NT2/D1 (cell line): ENCODE measurements around the gene KLHL29.

Experiments
- DNase-seq: peaks from one replicate; pipeline ENCODE4 v3.0.0-alpha.2; 2011; ENCODE audit warnings: low read depth, low spot score
- H3K27me3 ChIP-seq: 2 replicates; pipeline ENCODE4 v1.6.0; 2011; ENCODE audit warnings: mild to moderate bottlenecking; ENCODE audit not compliant: insufficient read length, insufficient read depth
- H3K36me3 ChIP-seq: 2 replicates; pipeline ENCODE4 v1.6.1; 2011; ENCODE audit warnings: mild to moderate bottlenecking, low read length, mixed read lengths; ENCODE audit not compliant: insufficient read depth, insufficient read length
- H3K4me1 ChIP-seq: 2 replicates; pipeline ENCODE4 v1.5.1; 2011; ENCODE audit not compliant: insufficient read depth, insufficient read length
- H3K4me3 ChIP-seq: 2 replicates; pipeline ENCODE4 v1.5.1; 2011; ENCODE audit warnings: low read depth; ENCODE audit not compliant: insufficient read length
- H3K9ac ChIP-seq: 2 replicates; pipeline ENCODE4 v1.6.0; 2011; ENCODE audit warnings: low read depth; ENCODE audit not compliant: insufficient read length
- H3K9me3 ChIP-seq: 2 replicates; pipeline ENCODE4 v1.5.1; 2011; ENCODE audit warnings: mild to moderate bottlenecking, low read length; ENCODE audit not compliant: insufficient read depth
- SUZ12 ChIP-seq: IDR thresholded peaks from 2 replicates; pipeline ENCODE4 v1.6.1; 2011; ENCODE audit not compliant: insufficient read length, insufficient read depth; ENCODE audit errors: extremely low read depth
- YY1 ChIP-seq: IDR thresholded peaks from 2 replicates; pipeline ENCODE4 v1.6.1; 2011; ENCODE audit not compliant: insufficient read length, insufficient read depth
- ZNF274 ChIP-seq: IDR thresholded peaks from 2 replicates; pipeline ENCODE4 v1.6.1; 2011; ENCODE audit warnings: mild to moderate bottlenecking, low read depth, low read length

The KLHL29 gene

DNA sequence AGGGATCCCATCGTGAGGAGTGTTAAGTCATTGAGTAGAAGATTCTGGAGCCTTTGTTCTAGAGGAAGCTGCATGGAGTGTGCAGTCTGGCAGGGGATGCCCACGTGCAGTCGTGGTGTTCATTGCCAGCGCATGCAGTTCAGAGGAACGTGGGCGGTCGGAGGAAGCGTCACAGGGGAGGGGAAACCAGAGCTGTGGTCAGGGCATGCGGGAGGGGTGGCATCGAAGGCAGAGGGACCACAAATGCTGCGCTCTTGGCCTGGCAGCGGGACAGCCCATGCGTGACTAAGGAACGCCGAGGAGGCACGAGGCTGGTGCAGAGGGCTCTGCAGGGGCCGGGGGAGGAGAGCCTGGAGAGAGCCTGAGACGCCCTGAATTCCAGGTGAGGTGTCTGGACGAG lies 141.1 kb downstream of the KLHL29 start:
- H3K36me3 ChIP-seq, result no peaks in the 10 kb centered on the region
- H3K27me3 ChIP-seq, result no peaks in the 10 kb centered on the region
- no peak overlapping the region for H3K9ac ChIP-seq
- peaks cover 16% of the 10 kb centered on the region for H3K4me1 ChIP-seq
- no peak for DNase-seq
- H3K9me3 ChIP-seq, result no peaks in the 10 kb centered on the region
- TF ChIP-seq YY1, result no peak
- TF ChIP-seq SUZ12, result no peak
- no peak for TF ChIP-seq ZNF274
- no peak overlapping the region for H3K4me3 ChIP-seq

- no peak for DNase-seq
- no peak overlapping the region for H3K9ac ChIP-seq
- H3K4me1 ChIP-seq, result peaks cover 12% of the 10 kb centered on the region
- no peaks in the 10 kb centered on the region for H3K9me3 ChIP-seq
- no peaks in the 10 kb centered on the region for H3K36me3 ChIP-seq
- H3K27me3 ChIP-seq, result no peaks in the 10 kb centered on the region
- no peak overlapping the region for H3K4me3 ChIP-seq
- TF ChIP-seq YY1, result no peak
- TF ChIP-seq SUZ12, result no peak
- no peak for TF ChIP-seq ZNF274
Measured at GRCh38 chr2:23526835-23527790, 142.1 kb downstream of the KLHL29 start.

- no peaks in the 10 kb centered on the region for H3K9me3 ChIP-seq
- no peaks in the 10 kb centered on the region for H3K36me3 ChIP-seq
- H3K4me3 ChIP-seq, result no peak overlapping the region
- TF ChIP-seq YY1 (no peak), SUZ12 (no peak), ZNF274 (no peak)
- H3K4me1 ChIP-seq, result peaks cover 15% of the 10 kb centered on the region
- H3K9ac ChIP-seq, result no peak overlapping the region
- no peak for DNase-seq
- no peaks in the 10 kb centered on the region for H3K27me3 ChIP-seq
Measured at GRCh38 chr2:23528171-23528570, 143.2 kb downstream of the KLHL29 start.

GRCh38 chr2:23528690-23529089 lies 143.7 kb downstream of the KLHL29 start:
- peaks cover 15% of the 10 kb centered on the region for H3K4me1 ChIP-seq
- no peak for DNase-seq
- no peak overlapping the region for H3K4me3 ChIP-seq
- H3K36me3 ChIP-seq, result no peaks in the 10 kb centered on the region
- TF ChIP-seq SUZ12 (no peak), YY1 (no peak), ZNF274 (no peak)
- H3K9me3 ChIP-seq, result no peaks in the 10 kb centered on the region
- no peak overlapping the region for H3K9ac ChIP-seq
- no peaks in the 10 kb centered on the region for H3K27me3 ChIP-seq

DNA sequence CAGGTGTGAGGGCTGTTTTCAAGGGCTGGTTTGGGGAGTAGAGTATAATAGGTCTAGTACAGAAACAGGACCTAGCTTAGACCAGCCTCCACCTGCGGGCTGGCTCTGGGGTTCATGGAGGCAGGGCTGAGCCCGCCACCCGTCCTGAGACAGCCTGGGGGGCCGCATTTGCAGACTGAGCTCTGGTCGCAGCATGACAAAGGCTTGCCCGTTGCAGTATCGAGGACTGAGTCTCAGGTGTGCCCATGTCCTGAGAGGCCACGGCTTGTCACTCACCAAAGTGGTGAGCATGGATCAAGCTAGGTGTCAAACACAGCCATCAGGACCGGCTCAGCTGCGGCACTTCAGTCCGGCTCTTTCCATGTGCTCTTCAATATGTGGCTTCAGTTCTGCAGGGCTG lies 144.7 kb downstream of the KLHL29 start:
- Histone ChIP-seq H3K36me3 (no peaks in the 10 kb centered on the region), H3K27me3 (no peaks in the 10 kb centered on the region), H3K4me1 (peaks cover 11% of the 10 kb centered on the region), H3K4me3 (no peak overlapping the region), H3K9me3 (no peaks in the 10 kb centered on the region), H3K9ac (no peak overlapping the region)
- DNase-seq, result no peak
- TF ChIP-seq YY1 (no peak), ZNF274 (no peak), SUZ12 (no peak)

DNA sequence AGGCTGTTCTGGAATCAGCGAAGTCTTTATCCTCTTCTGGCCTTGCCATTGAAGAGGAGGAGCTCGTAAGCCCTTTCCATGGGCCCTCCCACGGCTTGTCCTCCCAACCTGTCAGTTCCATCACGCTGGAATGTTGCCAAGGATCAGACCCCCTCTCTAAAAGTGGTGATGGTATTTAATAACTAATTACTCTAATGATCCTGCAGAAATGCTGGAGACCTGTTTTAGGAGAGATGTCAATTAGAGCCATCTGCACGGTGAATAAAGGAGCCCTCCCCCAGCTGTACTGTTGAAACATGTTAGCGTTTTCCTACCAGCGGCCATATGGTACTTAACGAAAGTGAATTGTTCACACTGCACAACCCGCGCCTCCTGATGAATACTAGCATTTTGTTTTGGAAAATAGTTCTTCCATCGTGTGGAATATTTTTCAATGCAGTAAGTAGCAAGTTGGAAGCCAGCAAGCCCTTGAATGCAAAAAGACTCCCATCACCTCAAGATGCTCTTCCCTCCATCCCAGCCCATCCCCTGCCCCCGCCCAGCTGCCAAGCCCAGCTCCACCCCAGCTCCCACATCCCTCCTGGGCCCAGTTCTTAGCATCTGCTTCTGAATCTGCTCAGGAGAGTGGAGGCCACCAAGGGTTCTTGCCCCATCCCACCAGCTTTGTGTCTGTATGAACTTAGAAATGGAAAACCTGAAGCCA lies 145.4 kb downstream of the KLHL29 start:
- no peaks in the 10 kb centered on the region for H3K36me3 ChIP-seq
- DNase-seq, result no peak
- no peak for TF ChIP-seq YY1
- TF ChIP-seq ZNF274, result no peak
- TF ChIP-seq SUZ12, result no peak
- H3K9ac ChIP-seq, result no peak overlapping the region
- peaks cover 9% of the 10 kb centered on the region for H3K4me1 ChIP-seq
- H3K9me3 ChIP-seq, result no peaks in the 10 kb centered on the region
- H3K27me3 ChIP-seq, result no peaks in the 10 kb centered on the region
- H3K4me3 ChIP-seq, result no peak overlapping the region

DNA sequence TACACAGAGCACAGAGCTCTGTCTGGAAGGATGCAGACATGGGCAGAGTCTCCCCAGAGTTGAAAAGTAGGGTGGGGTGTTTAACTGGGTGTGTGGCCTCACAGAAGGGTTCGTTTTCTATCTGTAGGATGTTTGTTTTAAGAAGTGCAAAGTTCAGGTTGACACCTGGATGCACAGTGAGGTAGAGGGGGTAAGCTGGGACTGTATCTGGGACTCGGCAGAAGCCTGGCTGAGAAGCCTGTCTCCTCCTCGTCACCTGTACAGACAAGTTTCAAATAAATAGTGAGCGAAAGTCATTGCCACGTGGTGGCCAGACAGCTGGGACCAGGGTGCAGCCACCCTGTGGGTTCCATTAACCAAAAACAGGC lies 145.9 kb downstream of the KLHL29 start:
- Histone ChIP-seq H3K9me3 (no peaks in the 10 kb centered on the region), H3K27me3 (no peaks in the 10 kb centered on the region), H3K4me1 (peaks cover 9% of the 10 kb centered on the region), H3K36me3 (no peaks in the 10 kb centered on the region), H3K9ac (no peak overlapping the region), H3K4me3 (no peak overlapping the region)
- TF ChIP-seq SUZ12, result no peak
- TF ChIP-seq ZNF274, result no peak
- DNase-seq, result no peak
